Measurements from ENCODE around the gene ANGPTL5.

The ANGPTL5 gene

GRCh38 chr11:101907815-101908214, 8.5 kb downstream of the ANGPTL5 start:
- WGBS, 2 experiments: 94 to 100% methylated on average over 1 of the region's 1 CpG
- Histone ChIP-seq H3K36me3 (ENCODE audit: control insufficient read depth, insufficient read depth, low read length) (no peaks in the 10 kb centered on the region), H3K4me3 (ENCODE audit: insufficient read depth, low read depth, low read length) (no peak overlapping the region), H3K9me3 (ENCODE audit: control insufficient read depth, low read length) (no peaks in the 10 kb centered on the region), H3K27ac (ENCODE audit: insufficient read depth, low read depth, low read length, poor library complexity, severe bottlenecking) (no peak overlapping the region), H3K4me1 (ENCODE audit: control insufficient read depth, insufficient read depth, low read length) (no peaks in the 10 kb centered on the region), H3K27me3 (ENCODE audit: control insufficient read depth, insufficient read depth, low read length, poor library complexity, severe bottlenecking) (no peaks in the 10 kb centered on the region)

DNA sequence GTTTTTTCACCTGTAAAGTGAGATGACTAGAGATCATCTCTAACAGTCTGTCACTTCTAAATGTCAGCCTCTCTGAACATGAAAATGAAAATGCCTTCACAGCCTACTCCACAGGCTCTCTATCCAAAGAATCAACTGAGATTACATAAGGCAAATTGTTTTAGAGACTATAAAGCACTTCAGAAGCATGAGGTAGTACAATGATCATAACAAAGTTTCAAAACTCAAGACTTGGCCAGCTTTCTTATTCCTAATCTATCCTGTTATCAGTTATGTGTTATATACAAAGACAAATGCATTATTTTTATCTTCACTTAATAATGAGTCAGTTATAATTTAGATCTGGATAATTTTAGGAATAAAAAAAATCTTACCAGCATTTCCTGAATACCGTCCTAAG, 21.8 kb downstream of the ANGPTL5 start:
- no peaks in the 10 kb centered on the region for H3K9me3 ChIP-seq (ENCODE audit: control insufficient read depth, low read length)
- H3K4me1 ChIP-seq (ENCODE audit: control insufficient read depth, insufficient read depth, low read length): no peaks in the 10 kb centered on the region
- no peak overlapping the region for H3K27ac ChIP-seq (ENCODE audit: insufficient read depth, low read depth, low read length, poor library complexity, severe bottlenecking)
- WGBS, 2 experiments: 90 to 92% methylated on average over 1 of the region's 1 CpG
- no peaks in the 10 kb centered on the region for H3K36me3 ChIP-seq (ENCODE audit: control insufficient read depth, insufficient read depth, low read length)
- H3K27me3 ChIP-seq (ENCODE audit: control insufficient read depth, insufficient read depth, low read length, poor library complexity, severe bottlenecking): no peaks in the 10 kb centered on the region
- H3K4me3 ChIP-seq (ENCODE audit: insufficient read depth, low read depth, low read length): no peak overlapping the region

DNA sequence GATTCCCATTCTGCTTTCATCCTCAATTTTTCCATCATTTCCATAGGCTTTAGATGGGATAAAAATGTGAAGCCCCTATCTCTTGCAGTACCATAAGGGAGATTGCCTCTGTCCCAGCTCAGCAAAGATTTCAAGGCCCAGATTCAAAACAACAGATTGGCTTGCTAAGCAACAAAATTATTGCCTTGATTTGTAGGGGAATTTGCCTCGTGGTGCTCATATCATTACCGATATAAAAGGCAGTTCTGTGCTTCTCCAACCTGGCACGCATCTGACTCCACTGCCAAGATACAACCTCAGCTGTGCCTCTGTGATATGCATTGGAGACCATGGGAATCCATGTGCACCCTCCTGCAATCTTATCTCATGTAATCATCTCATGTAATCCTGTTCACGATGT, 26.6 kb downstream of the ANGPTL5 start:
- 93 to 94% methylated on average over 4 of the region's 4 CpGs for WGBS, 2 experiments
- Histone ChIP-seq H3K27ac (ENCODE audit: insufficient read depth, low read depth, low read length, poor library complexity, severe bottlenecking) (no peak overlapping the region), H3K27me3 (ENCODE audit: control insufficient read depth, insufficient read depth, low read length, poor library complexity, severe bottlenecking) (no peaks in the 10 kb centered on the region), H3K4me3 (ENCODE audit: insufficient read depth, low read depth, low read length) (no peak overlapping the region), H3K9me3 (ENCODE audit: control insufficient read depth, low read length) (no peaks in the 10 kb centered on the region), H3K4me1 (ENCODE audit: control insufficient read depth, insufficient read depth, low read length) (no peaks in the 10 kb centered on the region), H3K36me3 (ENCODE audit: control insufficient read depth, insufficient read depth, low read length) (no peaks in the 10 kb centered on the region)

DNA sequence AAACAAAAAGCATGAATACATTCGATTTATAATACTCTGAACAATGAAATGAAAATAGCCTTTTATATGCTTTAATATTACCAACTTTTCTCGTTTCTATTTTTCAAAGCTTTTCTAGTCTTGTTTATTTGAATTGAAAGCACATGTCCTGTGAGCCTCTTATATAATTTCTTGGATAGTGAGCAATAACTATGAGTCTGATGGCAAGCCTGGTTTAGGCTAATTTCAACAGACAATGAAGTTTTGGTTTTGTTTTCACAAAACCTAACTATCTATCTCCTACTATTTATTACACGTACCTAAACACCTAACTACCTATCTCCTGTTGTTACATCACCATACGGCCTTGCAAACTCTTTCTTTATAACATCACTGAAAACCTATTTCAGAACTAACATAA, 30.7 kb downstream of the ANGPTL5 start:
- Histone ChIP-seq H3K9me3 (ENCODE audit: control insufficient read depth, low read length) (no peaks in the 10 kb centered on the region), H3K27ac (ENCODE audit: insufficient read depth, low read depth, low read length, poor library complexity, severe bottlenecking) (no peak overlapping the region), H3K4me3 (ENCODE audit: insufficient read depth, low read depth, low read length) (no peak overlapping the region), H3K4me1 (ENCODE audit: control insufficient read depth, insufficient read depth, low read length) (no peaks in the 10 kb centered on the region), H3K36me3 (ENCODE audit: control insufficient read depth, insufficient read depth, low read length) (no peaks in the 10 kb centered on the region), H3K27me3 (ENCODE audit: control insufficient read depth, insufficient read depth, low read length, poor library complexity, severe bottlenecking) (no peaks in the 10 kb centered on the region)
- 91 to 93% methylated on average over 3 to 4 of the region's 4 CpGs for WGBS, 2 experiments

DNA sequence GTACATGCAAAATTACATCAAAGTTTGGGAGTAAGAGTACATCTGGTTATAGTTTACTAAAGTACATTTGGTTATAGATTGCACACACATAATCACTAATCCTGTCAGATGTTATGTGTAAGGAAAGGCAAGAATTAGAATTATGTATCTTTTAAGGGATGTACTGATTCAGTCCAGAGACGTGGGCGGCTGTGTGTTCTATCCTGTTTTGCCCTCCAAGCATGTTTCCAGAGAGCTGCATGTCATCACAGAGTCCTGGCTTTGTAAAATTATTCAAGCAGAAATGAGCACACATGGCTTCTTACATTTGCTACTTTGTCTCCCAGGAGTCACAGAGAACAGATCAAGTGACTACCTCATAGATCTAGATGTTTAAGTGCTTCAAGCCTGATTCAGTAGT, 34.7 kb downstream of the ANGPTL5 start:
- WGBS, 2 experiments: 93 to 94% methylated on average over 2 of the region's 2 CpGs
- no peaks in the 10 kb centered on the region for H3K9me3 ChIP-seq (ENCODE audit: control insufficient read depth, low read length)
- H3K27ac ChIP-seq (ENCODE audit: insufficient read depth, low read depth, low read length, poor library complexity, severe bottlenecking): no peak overlapping the region
- no peaks in the 10 kb centered on the region for H3K36me3 ChIP-seq (ENCODE audit: control insufficient read depth, insufficient read depth, low read length)
- H3K4me1 ChIP-seq (ENCODE audit: control insufficient read depth, insufficient read depth, low read length): no peaks in the 10 kb centered on the region
- H3K4me3 ChIP-seq (ENCODE audit: insufficient read depth, low read depth, low read length): no peak overlapping the region
- no peaks in the 10 kb centered on the region for H3K27me3 ChIP-seq (ENCODE audit: control insufficient read depth, insufficient read depth, low read length, poor library complexity, severe bottlenecking)

GRCh38 chr11:101880222-101880621, 36.1 kb downstream of the ANGPTL5 start:
- H3K27me3 ChIP-seq (ENCODE audit: control insufficient read depth, insufficient read depth, low read length, poor library complexity, severe bottlenecking): no peaks in the 10 kb centered on the region
- no peaks in the 10 kb centered on the region for H3K4me1 ChIP-seq (ENCODE audit: control insufficient read depth, insufficient read depth, low read length)
- no peak overlapping the region for H3K27ac ChIP-seq (ENCODE audit: insufficient read depth, low read depth, low read length, poor library complexity, severe bottlenecking)
- 88 to 95% methylated on average over 4 of the region's 4 CpGs for WGBS, 2 experiments
- no peaks in the 10 kb centered on the region for H3K36me3 ChIP-seq (ENCODE audit: control insufficient read depth, insufficient read depth, low read length)
- no peak overlapping the region for H3K4me3 ChIP-seq (ENCODE audit: insufficient read depth, low read depth, low read length)
- H3K9me3 ChIP-seq (ENCODE audit: control insufficient read depth, low read length): no peaks in the 10 kb centered on the region

GRCh38 chr11:101872171-101872882, 44.0 kb downstream of the ANGPTL5 start:
- Histone ChIP-seq H3K27me3 (ENCODE audit: control insufficient read depth, insufficient read depth, low read length, poor library complexity, severe bottlenecking) (no peaks in the 10 kb centered on the region), H3K36me3 (ENCODE audit: control insufficient read depth, insufficient read depth, low read length) (no peaks in the 10 kb centered on the region), H3K4me1 (ENCODE audit: control insufficient read depth, insufficient read depth, low read length) (no peaks in the 10 kb centered on the region), H3K27ac (ENCODE audit: insufficient read depth, low read depth, low read length, poor library complexity, severe bottlenecking) (no peak overlapping the region), H3K9me3 (ENCODE audit: control insufficient read depth, low read length) (no peaks in the 10 kb centered on the region), H3K4me3 (ENCODE audit: insufficient read depth, low read depth, low read length) (no peak overlapping the region)
- 93% methylated on average over 5 to 6 of the region's 6 CpGs for WGBS, 2 experiments

- no peak overlapping the region for H3K4me3 ChIP-seq (ENCODE audit: insufficient read depth, low read depth, low read length)
- no peaks in the 10 kb centered on the region for H3K4me1 ChIP-seq (ENCODE audit: control insufficient read depth, insufficient read depth, low read length)
- 92 to 98% methylated on average over 6 of the region's 6 CpGs for WGBS, 2 experiments
- H3K27me3 ChIP-seq (ENCODE audit: control insufficient read depth, insufficient read depth, low read length, poor library complexity, severe bottlenecking): no peaks in the 10 kb centered on the region
- no peaks in the 10 kb centered on the region for H3K36me3 ChIP-seq (ENCODE audit: control insufficient read depth, insufficient read depth, low read length)
- H3K27ac ChIP-seq (ENCODE audit: insufficient read depth, low read depth, low read length, poor library complexity, severe bottlenecking): no peak overlapping the region
- no peaks in the 10 kb centered on the region for H3K9me3 ChIP-seq (ENCODE audit: control insufficient read depth, low read length)
These were observed 45.8 kb downstream of the ANGPTL5 start for GRCh38 chr11:101870510-101870909.

GRCh38 chr11:101867951-101868350, 48.4 kb downstream of the ANGPTL5 start:
- 81 to 87% methylated on average over 2 of the region's 2 CpGs for WGBS, 2 experiments
- H3K9me3 ChIP-seq (ENCODE audit: control insufficient read depth, low read length): no peaks in the 10 kb centered on the region
- no peak overlapping the region for H3K4me3 ChIP-seq (ENCODE audit: insufficient read depth, low read depth, low read length)
- no peaks in the 10 kb centered on the region for H3K4me1 ChIP-seq (ENCODE audit: control insufficient read depth, insufficient read depth, low read length)
- no peaks in the 10 kb centered on the region for H3K27me3 ChIP-seq (ENCODE audit: control insufficient read depth, insufficient read depth, low read length, poor library complexity, severe bottlenecking)
- no peaks in the 10 kb centered on the region for H3K36me3 ChIP-seq (ENCODE audit: control insufficient read depth, insufficient read depth, low read length)
- H3K27ac ChIP-seq (ENCODE audit: insufficient read depth, low read depth, low read length, poor library complexity, severe bottlenecking): no peak overlapping the region

GRCh38 chr11:101866619-101867491, 49.5 kb downstream of the ANGPTL5 start:
- Histone ChIP-seq H3K36me3 (ENCODE audit: control insufficient read depth, insufficient read depth, low read length) (no peaks in the 10 kb centered on the region), H3K9me3 (ENCODE audit: control insufficient read depth, low read length) (no peaks in the 10 kb centered on the region), H3K27ac (ENCODE audit: insufficient read depth, low read depth, low read length, poor library complexity, severe bottlenecking) (no peak overlapping the region), H3K4me3 (ENCODE audit: insufficient read depth, low read depth, low read length) (no peak overlapping the region), H3K4me1 (ENCODE audit: control insufficient read depth, insufficient read depth, low read length) (no peaks in the 10 kb centered on the region), H3K27me3 (ENCODE audit: control insufficient read depth, insufficient read depth, low read length, poor library complexity, severe bottlenecking) (no peaks in the 10 kb centered on the region)
- WGBS, 2 experiments: 95 to 97% methylated on average over 4 to 5 of the region's 5 CpGs

Data from ectodermal cell (in vitro differentiated cells).